NCI-H2029 (cell line): ENCODE measurements around the gene AKNA.
"Not testable (repeated sequence)": the region's sequence is repeated elsewhere in the genome, so short reads cannot be mapped to it uniquely, and the experiment has no call there.

Experiments
- DNase-seq: peaks from one replicate; lab custom pipeline; 2025; lab: John Stamatoyannopoulos, UW

Gene AKNA

GRCh38 chr9:114341152-114341830 lies 46.5 kb downstream of the AKNA start:
- DNase-seq, result no peak

GRCh38 chr9:114339130-114339908 lies 48.5 kb downstream of the AKNA start:
- DNase-seq, result no peak

- no peak for DNase-seq
Measured at GRCh38 chr9:114338187-114338586, 49.6 kb downstream of the AKNA start.

- DNase-seq, result no peak
Measured at GRCh38 chr9:114336699-114337395, 50.9 kb downstream of the AKNA start.

GRCh38 chr9:114336157-114336556 lies 51.6 kb downstream of the AKNA start:
- no peak for DNase-seq

GRCh38 chr9:114335745-114336144 lies 52.0 kb downstream of the AKNA start:
- DNase-seq, result no peak

- no peak for DNase-seq
Measured at GRCh38 chr9:114334490-114334889, 53.3 kb downstream of the AKNA start.

GRCh38 chr9:114333718-114334117 lies 54.1 kb downstream of the AKNA start:
- DNase-seq, result not testable (repeated sequence)

GRCh38 chr9:114332474-114333040 lies 55.2 kb downstream of the AKNA start:
- DNase-seq, result not testable (repeated sequence)

- not testable (repeated sequence) for DNase-seq
Measured at GRCh38 chr9:114331229-114332195, 56.3 kb downstream of the AKNA start.

- no peak for DNase-seq
Measured at GRCh38 chr9:114330636-114331035, 57.1 kb downstream of the AKNA start.

GRCh38 chr9:114329625-114330022 lies 58.2 kb downstream of the AKNA start, which contains the start of gene ORM2:
Gene ORM2 (plus strand): TSS chr9:114329869. CDS start chr9:114329905, 36 bp downstream.
- not testable (repeated sequence) for DNase-seq

- not testable (repeated sequence) for DNase-seq
Measured at GRCh38 chr9:114328937-114329624, 58.7 kb downstream of the AKNA start.

GRCh38 chr9:114328357-114328820 lies 59.4 kb downstream of the AKNA start:
- DNase-seq, result not testable (repeated sequence)

GRCh38 chr9:114327749-114328148 lies 60.0 kb downstream of the AKNA start:
- no peak for DNase-seq

- DNase-seq, result not testable (repeated sequence)
Measured at GRCh38 chr9:114325684-114326254, 62.0 kb downstream of the AKNA start.

GRCh38 chr9:114324965-114325364 lies 62.8 kb downstream of the AKNA start:
- not testable (repeated sequence) for DNase-seq

- no peak for DNase-seq
Measured at GRCh38 chr9:114324492-114324891, 63.3 kb downstream of the AKNA start.

- DNase-seq, result not testable (repeated sequence)
Measured at GRCh38 chr9:114323849-114324248, 63.9 kb downstream of the AKNA start.
